Esophagus squamous epithelium (tissue), 5 donors: ENCODE results near the gene CPEB3. TPM values are rescaled to one million over a fixed set of nuclear protein-coding genes. Genes with fewer than 3 reads are reported as not detected.

Source experiments
- DNase-seq: peaks from one replicate; lab custom pipeline; 2025; lab: John Stamatoyannopoulos, UW
- H3K27ac ChIP-seq, 4 donors: fragments of 200-600 bp; sonication (generic); one replicate each; pipeline ENCODE4 v1.5.1; 2016 to 2019; ENCODE audit warnings: mild to moderate bottlenecking in 1 of 4
- H3K27me3 ChIP-seq, 4 donors: fragments of 200-600 bp; sonication (generic); 1 replicate in 3 of 4; 2 replicates in 1 of 4; pipeline versions ENCODE4 v1.5.1 to v1.6.0; 2017 to 2021; ENCODE audit warnings: antibody characterized with exemption in 1 of 4
- H3K36me3 ChIP-seq, 3 donors: fragments of 200-600 bp; sonication (generic); one replicate each; pipeline ENCODE4 v1.5.1; 2016 to 2019
- H3K4me1 ChIP-seq, 3 donors: fragments of 200-600 bp; sonication (generic); one replicate each; pipeline ENCODE4 v1.5.1; 2017 to 2019
- H3K4me3 ChIP-seq, 4 donors: fragments of 200-600 bp; sonication (generic); 1 replicate in 3 of 4; 2 replicates in 1 of 4; pipeline ENCODE4 v1.5.1; 2016 to 2019; ENCODE audit warnings: mild to moderate bottlenecking in 2 of 4, moderate library complexity in 1 of 4
- H3K9me3 ChIP-seq, 3 donors: fragments of 200-600 bp; sonication (generic); one replicate each; pipeline ENCODE4 v1.5.1; 2016 to 2019
- POLR2A ChIP-seq, 4 donors: fragments of 450-650 bp; IDR thresholded peaks; one replicate each; pipeline ENCODE4 v1.6.1; 2017; ENCODE audit warnings: antibody characterized with exemption in 4 of 4, mild to moderate bottlenecking in 4 of 4, moderate library complexity in 3 of 4
- WGBS, 2 donors: methylation state at CpG; one replicate each; pipeline ENCODE4 v1.1.5; 2018; 5-methylcytosine and 5-hydroxymethylcytosine counted together
- intact Hi-C: fragments of 100-400 bp; cut with DNase I; formaldehyde crosslinking; loops from one replicate; pipeline ENCODE4 v1.15.0; 2022
- total RNA-seq, 4 donors: library from RNA; depleted of rRNA; stranded (reverse); fragments of >200 nt; gene quantifications; one replicate each; pipeline ENCODE4 v1.1.0, GENCODE V29; 2016
- TF ChIP-seq, protein P1 (sequence below), 6 experiments: fragments of 450-650 bp in 4 of 6; fragments of 200-600 bp in 2 of 6; sonication (generic) in 2 of 6; IDR thresholded peaks; one replicate each; pipeline ENCODE4 v1.5.1; 2016 to 2019; ENCODE audit warnings: antibody characterized with exemption in 6 of 6, mild to moderate bottlenecking in 4 of 6, moderate library complexity in 4 of 6
- donor health status: DM: yes; HTN: yes; CAD: no.

CPEB3 gene
- total RNA-seq, 4 donors from 2014 or later: 5.5 to 8.8 (median 7.3) TPM

DNA sequence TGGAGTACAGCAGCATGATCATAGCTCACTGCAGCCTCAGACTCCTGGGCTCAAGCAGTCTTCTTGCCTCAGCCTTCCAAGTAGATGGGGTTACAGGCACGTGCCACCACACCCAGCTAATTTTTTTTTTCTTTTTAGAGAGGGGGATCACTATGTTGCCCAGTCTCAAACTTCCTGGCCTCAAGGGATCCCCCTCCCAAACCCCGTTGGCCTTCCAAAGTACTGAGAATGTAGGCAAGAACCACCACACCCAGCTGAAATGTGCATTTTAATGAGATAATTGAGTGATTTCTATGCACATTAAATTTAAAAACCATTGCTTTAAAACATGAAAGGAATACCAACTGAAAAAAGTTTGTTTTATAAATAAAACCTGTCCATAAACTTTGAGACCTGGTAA, 25.7 kb upstream of the CPEB3 start:
- no peak for DNase-seq
- Histone ChIP-seq H3K9me3 (no peaks in the 10 kb centered on the region), H3K4me1 (peaks cover 0 to 4% (median 0%) of the 10 kb centered on the region in 3 donors), H3K27me3 (no peaks in the 10 kb centered on the region), H3K4me3 (no peak overlapping the region), H3K27ac (no peak overlapping the region), H3K36me3 (peaks cover 0 to 81% (median 0%) of the 10 kb centered on the region in 3 donors)
- intact Hi-C loops: no loop called here
- 83 to 89% methylated on average over 2 of the region's 2 CpGs for WGBS, 2 donors
- TF ChIP-seq POLR2A (IDR thresholded peaks at IDR 0.05): no peak
- TF ChIP-seq, protein P1, sequence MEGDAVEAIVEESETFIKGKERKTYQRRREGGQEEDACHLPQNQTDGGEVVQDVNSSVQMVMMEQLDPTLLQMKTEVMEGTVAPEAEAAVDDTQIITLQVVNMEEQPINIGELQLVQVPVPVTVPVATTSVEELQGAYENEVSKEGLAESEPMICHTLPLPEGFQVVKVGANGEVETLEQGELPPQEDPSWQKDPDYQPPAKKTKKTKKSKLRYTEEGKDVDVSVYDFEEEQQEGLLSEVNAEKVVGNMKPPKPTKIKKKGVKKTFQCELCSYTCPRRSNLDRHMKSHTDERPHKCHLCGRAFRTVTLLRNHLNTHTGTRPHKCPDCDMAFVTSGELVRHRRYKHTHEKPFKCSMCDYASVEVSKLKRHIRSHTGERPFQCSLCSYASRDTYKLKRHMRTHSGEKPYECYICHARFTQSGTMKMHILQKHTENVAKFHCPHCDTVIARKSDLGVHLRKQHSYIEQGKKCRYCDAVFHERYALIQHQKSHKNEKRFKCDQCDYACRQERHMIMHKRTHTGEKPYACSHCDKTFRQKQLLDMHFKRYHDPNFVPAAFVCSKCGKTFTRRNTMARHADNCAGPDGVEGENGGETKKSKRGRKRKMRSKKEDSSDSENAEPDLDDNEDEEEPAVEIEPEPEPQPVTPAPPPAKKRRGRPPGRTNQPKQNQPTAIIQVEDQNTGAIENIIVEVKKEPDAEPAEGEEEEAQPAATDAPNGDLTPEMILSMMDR (IDR thresholded peaks at IDR 0.05): no peak

DNA sequence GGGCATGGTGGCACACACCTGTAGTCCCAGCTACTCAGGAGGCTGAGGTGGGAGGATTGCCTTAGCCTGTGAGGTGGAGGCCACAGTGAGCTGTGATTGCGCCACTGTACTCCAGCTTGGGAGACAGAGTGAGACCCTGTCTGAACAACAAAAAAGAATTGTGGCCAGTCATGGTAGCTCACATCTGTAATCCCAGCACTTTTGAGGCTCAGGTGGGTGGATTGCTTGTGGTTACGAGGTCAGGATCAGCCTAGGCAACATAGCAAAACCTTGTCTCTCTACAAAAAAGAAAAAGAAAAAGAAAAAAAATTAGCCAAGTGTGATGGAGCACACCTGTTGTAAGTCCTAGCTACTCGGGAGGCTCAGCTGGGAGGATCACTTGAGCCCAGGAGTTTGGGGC, 22.9 kb upstream of the CPEB3 start:
- intact Hi-C loops: no loop called here
- peaks cover 0 to 6% (median 0%) of the 10 kb centered on the region in 3 donors for H3K4me1 ChIP-seq
- DNase-seq: no peak
- 89 to 94% methylated on average over 3 of the region's 3 CpGs for WGBS, 2 donors
- no peaks in the 10 kb centered on the region for H3K27me3 ChIP-seq
- TF ChIP-seq, protein P1 (IDR thresholded peaks at IDR 0.05): no peak
- TF ChIP-seq POLR2A (IDR thresholded peaks at IDR 0.05): no peak
- H3K27ac ChIP-seq: no peak overlapping the region
- H3K9me3 ChIP-seq: no peaks in the 10 kb centered on the region
- peaks cover 0 to 71% (median 0%) of the 10 kb centered on the region in 3 donors for H3K36me3 ChIP-seq
- H3K4me3 ChIP-seq: no peak overlapping the region

DNA sequence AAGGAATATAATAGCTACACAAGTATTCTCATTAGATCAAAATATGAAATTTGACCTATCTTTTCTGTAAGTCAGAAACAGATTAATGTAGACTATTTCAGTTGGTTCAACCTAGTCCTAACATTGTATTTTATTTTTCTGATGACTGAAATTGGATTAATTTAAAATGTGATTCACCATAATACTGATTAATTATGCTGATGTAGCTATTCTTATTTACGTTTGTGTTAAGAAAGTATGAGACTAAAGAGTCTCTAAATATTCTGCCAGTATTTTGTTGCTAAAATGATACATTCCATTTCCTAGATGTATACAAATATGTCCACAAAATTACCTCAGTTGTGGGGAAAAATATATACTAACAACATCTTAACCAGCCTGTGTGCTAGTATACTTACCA, 18.4 kb upstream of the CPEB3 start:
- no peak for TF ChIP-seq POLR2A (IDR thresholded peaks at IDR 0.05)
- TF ChIP-seq, protein P1 (IDR thresholded peaks at IDR 0.05): no peak
- no peak for DNase-seq
- Histone ChIP-seq H3K36me3 (peaks cover 0 to 35% (median 0%) of the 10 kb centered on the region in 3 donors), H3K27me3 (no peaks in the 10 kb centered on the region), H3K9me3 (no peaks in the 10 kb centered on the region), H3K4me1 (peaks cover 0 to 14% (median 0%) of the 10 kb centered on the region in 3 donors), H3K4me3 (no peak overlapping the region), H3K27ac (no peak overlapping the region)
- 66 to 77% methylated on average over 1 of the region's 1 CpG for WGBS, 2 donors
- intact Hi-C loops: no loop called here

DNA sequence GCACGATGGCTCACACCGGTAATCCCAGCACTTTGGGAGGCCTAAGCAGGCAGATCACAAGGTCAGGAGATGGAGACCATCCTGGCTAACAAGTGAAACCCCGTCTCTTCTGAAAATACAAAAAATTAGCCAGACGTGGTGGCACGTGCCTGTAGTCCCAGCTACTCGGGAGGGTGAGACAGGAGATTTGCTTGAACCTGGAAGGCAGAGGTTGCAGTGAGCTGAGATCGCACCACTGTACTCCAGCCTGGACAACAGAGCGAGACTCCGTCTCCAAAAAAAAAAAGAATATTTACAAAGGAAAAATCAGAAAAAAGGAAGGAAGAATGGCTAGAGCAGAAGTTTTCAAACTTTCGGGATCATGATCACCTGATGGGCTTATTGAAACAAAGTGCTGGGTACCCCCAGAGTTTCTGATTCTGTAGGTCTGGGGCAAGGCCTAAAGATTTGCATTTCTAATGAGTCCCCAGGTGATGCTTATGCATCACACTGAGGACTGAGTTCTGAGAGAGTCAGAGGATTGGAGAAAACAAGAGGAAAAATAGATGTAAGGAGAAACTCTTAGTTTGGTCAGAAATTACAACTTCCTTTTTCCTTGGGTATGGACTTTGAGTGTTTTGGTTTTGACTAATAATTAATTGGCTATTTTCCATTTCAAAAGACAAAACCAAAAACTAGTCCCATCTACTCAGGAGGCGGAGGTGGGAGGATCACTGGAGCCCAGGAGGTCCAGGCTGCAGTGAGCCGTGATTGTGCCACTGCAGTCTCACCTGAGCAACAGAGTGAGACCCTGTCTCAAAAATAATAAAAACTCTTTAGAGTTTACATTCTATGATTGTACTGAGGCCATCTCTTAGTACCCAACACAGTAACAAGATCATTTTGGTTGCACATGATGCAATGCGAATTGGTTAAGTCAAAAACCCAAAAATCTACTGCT, 14.5 kb upstream of the CPEB3 start:
- intact Hi-C loops: no loop called here
- no peak overlapping the region for H3K4me3 ChIP-seq
- no peak for DNase-seq
- no peak for TF ChIP-seq POLR2A (IDR thresholded peaks at IDR 0.05)
- TF ChIP-seq, protein P1 (IDR thresholded peaks at IDR 0.05): no peak
- H3K4me1 ChIP-seq: peaks cover 0 to 50% (median 0%) of the 10 kb centered on the region in 3 donors
- H3K27me3 ChIP-seq: no peaks in the 10 kb centered on the region
- WGBS, 2 donors: 86 to 93% methylated on average over 13 of the region's 13 CpGs
- no peak overlapping the region for H3K27ac ChIP-seq
- no peaks in the 10 kb centered on the region for H3K9me3 ChIP-seq
- peaks cover 0 to 15% (median 0%) of the 10 kb centered on the region in 3 donors for H3K36me3 ChIP-seq

DNA sequence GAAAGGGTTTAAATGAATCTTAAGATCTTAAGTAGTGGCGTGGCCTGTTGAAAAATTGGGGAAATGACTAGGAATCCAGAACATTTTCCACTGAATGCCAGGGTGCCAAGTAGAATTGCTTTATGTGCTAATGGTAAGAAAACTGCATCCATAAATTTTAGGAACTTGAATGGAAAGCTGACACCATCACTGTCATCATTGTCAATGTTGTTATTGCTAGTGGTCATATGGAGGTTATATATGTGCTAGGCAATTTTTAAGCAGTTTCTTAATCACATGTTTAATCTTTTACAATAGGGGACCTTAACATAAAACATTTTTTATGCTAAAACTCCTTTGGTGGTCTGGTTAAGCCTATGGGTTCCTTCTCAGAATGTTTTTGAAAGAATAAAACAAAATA, 13.2 kb upstream of the CPEB3 start:
- no peak overlapping the region for H3K27ac ChIP-seq
- H3K9me3 ChIP-seq: no peaks in the 10 kb centered on the region
- no peak for DNase-seq
- 79 to 87% methylated on average over 1 of the region's 1 CpG for WGBS, 2 donors
- H3K4me3 ChIP-seq: no peak overlapping the region
- peaks cover 0 to 52% (median 0%) of the 10 kb centered on the region in 3 donors for H3K4me1 ChIP-seq
- TF ChIP-seq POLR2A (IDR thresholded peaks at IDR 0.05): no peak
- TF ChIP-seq, protein P1 (IDR thresholded peaks at IDR 0.05): no peak
- H3K27me3 ChIP-seq: no peaks in the 10 kb centered on the region
- intact Hi-C loops: no loop called here
- H3K36me3 ChIP-seq: peaks cover 0 to 28% (median 0%) of the 10 kb centered on the region in 3 donors
